Prostate gland (tissue), 2 donors: ENCODE results near the gene LSM7. TPM values are rescaled to one million over a fixed set of nuclear protein-coding genes. Genes with fewer than 3 reads are reported as not detected.

Experiments
- DNase-seq: peaks from one replicate; pipeline ENCODE4 v3.0.0-alpha.2; 2019; ENCODE audit warnings: low spot score
- H3K27ac ChIP-seq, 2 donors: fragments of 200-600 bp; sonication (generic); 2 replicates each; pipeline ENCODE4 v1.5.1; 2017 to 2019
- H3K27me3 ChIP-seq: fragments of 200-600 bp; sonication (generic); replicated peaks from 2 replicates; pipeline ENCODE4 v1.5.1; 2019; ENCODE audit not compliant: insufficient read depth
- H3K36me3 ChIP-seq, 2 donors: fragments of 200-600 bp; sonication (generic); 1 replicate in 1 of 2; 2 replicates in 1 of 2; pipeline versions ENCODE4 v1.5.1 to v1.8.1; 2017 to 2019
- H3K4me1 ChIP-seq: fragments of 200-600 bp; sonication (generic); replicated peaks from 2 replicates; pipeline ENCODE4 v1.5.1; 2019
- H3K4me3 ChIP-seq, 2 donors: fragments of 200-600 bp; sonication (generic); 2 replicates each; pipeline ENCODE4 v1.5.1; 2017 to 2019
- H3K9me3 ChIP-seq: fragments of 200-600 bp; sonication (generic); 2 replicates; pipeline ENCODE4 v1.5.1; 2017
- CTCF ChIP-seq, 4 experiments: fragments of 200-600 bp in 2 of 4; fragments of 450-650 bp in 2 of 4; sonication (generic) in 2 of 4; IDR thresholded peaks; 1 replicate in 3 of 4; 2 replicates in 1 of 4; pipeline ENCODE4 v1.5.1; 2016 to 2019; ENCODE audit warnings: antibody characterized with exemption in 4 of 4, mild to moderate bottlenecking in 2 of 4, moderate library complexity in 2 of 4
- POLR2A ChIP-seq: fragments of 450-650 bp; IDR thresholded peaks from one replicate; pipeline ENCODE4 v1.6.1; 2016; ENCODE audit warnings: antibody characterized with exemption, mild to moderate bottlenecking
- POLR2AphosphoS5 ChIP-seq: sonication (generic); formaldehyde crosslinking; IDR thresholded peaks from one replicate; pipeline ENCODE4 v1.6.1; 2017; ENCODE audit warnings: antibody characterized with exemption
- WGBS: methylation state at CpG from one replicate; pipeline ENCODE4 v1.1.5; 2018; 5-methylcytosine and 5-hydroxymethylcytosine counted together
- intact Hi-C: fragments of 100-400 bp; cut with DNase I; formaldehyde crosslinking; loops from one replicate; pipeline ENCODE4 v1.14.2; 2022
- total RNA-seq, 2 donors: library from RNA; depleted of rRNA; stranded (reverse); fragments of >200 nt; gene quantifications; one replicate each; pipeline ENCODE4 v1.1.0, GENCODE V29; 2016

Gene LSM7
- total RNA-seq, 2 donors from 2014 or later, result 125 to 135 TPM

GRCh38 chr19:2296141-2296540 lies 32.2 kb downstream of the LSM7 start:
- peaks cover 4% of the 10 kb centered on the region for H3K4me1 ChIP-seq
- WGBS, result 86% methylated on average over 16 of the region's 16 CpGs
- intact Hi-C loops, result no loop called here
- H3K4me3 ChIP-seq, result no peak overlapping the region
- no peaks in the 10 kb centered on the region for H3K36me3 ChIP-seq
- no peak for DNase-seq
- H3K27ac ChIP-seq, result no peak overlapping the region
- H3K9me3 ChIP-seq, result no peaks in the 10 kb centered on the region
- H3K27me3 ChIP-seq, result peaks cover 8% of the 10 kb centered on the region
- TF ChIP-seq POLR2AphosphoS5, result no peak
- TF ChIP-seq CTCF (IDR thresholded peaks at IDR 0.05), result no peak
- TF ChIP-seq POLR2A, result no peak

GRCh38 chr19:2294687-2295335 lies 33.6 kb downstream of the LSM7 start:
- H3K4me1 ChIP-seq, result peaks cover 17% of the 10 kb centered on the region
- intact Hi-C loops, result no loop called here
- no peak overlapping the region for H3K4me3 ChIP-seq
- peaks cover 13% of the 10 kb centered on the region for H3K27me3 ChIP-seq
- no peaks in the 10 kb centered on the region for H3K9me3 ChIP-seq
- no peak for DNase-seq
- no peak for TF ChIP-seq CTCF (IDR thresholded peaks at IDR 0.05)
- no peak for TF ChIP-seq POLR2AphosphoS5
- no peak for TF ChIP-seq POLR2A
- H3K36me3 ChIP-seq, result no peaks in the 10 kb centered on the region
- no peak overlapping the region for H3K27ac ChIP-seq
- WGBS, result 16% methylated on average over 21 of the region's 26 CpGs

GRCh38 chr19:2291185-2291751 lies 37.1 kb downstream of the LSM7 start:
- no peak for DNase-seq
- TF ChIP-seq CTCF (IDR thresholded peaks at IDR 0.05), result no peak
- TF ChIP-seq POLR2A, result no peak
- no peak for TF ChIP-seq POLR2AphosphoS5
- Histone ChIP-seq H3K27me3 (peaks cover 18% of the 10 kb centered on the region), H3K9me3 (no peaks in the 10 kb centered on the region), H3K36me3 (no peaks in the 10 kb centered on the region), H3K27ac (no peak overlapping the region), H3K4me3 (peak overlapping the region in 1 of 2 donors; percentile 22), H3K4me1 (peaks cover 20% of the 10 kb centered on the region)
- WGBS, result 20% methylated on average over 35 of the region's 67 CpGs
- intact Hi-C loops, result no loop called here

- Histone ChIP-seq H3K4me1 (peaks cover 20% of the 10 kb centered on the region), H3K4me3 (peak overlapping the region; percentile 12 to 22), H3K27ac (no peak overlapping the region), H3K9me3 (no peaks in the 10 kb centered on the region), H3K27me3 (peaks cover 13% of the 10 kb centered on the region), H3K36me3 (no peaks in the 10 kb centered on the region)
- DNase-seq, result no peak
- intact Hi-C loops, result no loop called here
- 2% methylated on average over 34 of the region's 82 CpGs for WGBS
- no peak for TF ChIP-seq POLR2AphosphoS5
- no peak for TF ChIP-seq CTCF (IDR thresholded peaks at IDR 0.05)
- no peak for TF ChIP-seq POLR2A
Observed at GRCh38 chr19:2290441-2291184, 37.8 kb downstream of the LSM7 start.
